ENCODE measurements around the gene CGB8. TPM values are rescaled to one million over a fixed set of nuclear protein-coding genes. Genes with fewer than 3 reads are reported as not detected.
A peak's percentile ranks its signal among the peaks of the same experiment; 100 is the strongest.

The CGB8 gene
- total RNA-seq, 2 donors from 2014 or later = not detected

GRCh38 chr19:49091391-49092038, 42.6 kb upstream of the CGB8 start:
- no peak for DNase-seq (ENCODE audit: low spot score)
- Histone ChIP-seq H3K36me3 (peaks cover 3 to 20% of the 10 kb centered on the region in 2 donors), H3K27ac (no peak overlapping the region), H3K4me3 (no peak overlapping the region), H3K9me3 (no peaks in the 10 kb centered on the region), H3K27me3 (replicated peaks; ENCODE audit: insufficient read depth) (no peaks in the 10 kb centered on the region), H3K4me1 (replicated peaks) (peaks cover 16% of the 10 kb centered on the region)
- intact Hi-C loops (cut with DNase I) = no loop called here
- no peak for TF ChIP-seq CTCF (IDR thresholded peaks at IDR 0.05)
- no peak for TF ChIP-seq POLR2AphosphoS5 (IDR thresholded peaks at IDR 0.05)
- TF ChIP-seq POLR2A (IDR thresholded peaks at IDR 0.05) = no peak
- 93% methylated on average over 17 of the region's 17 CpGs for WGBS

GRCh38 chr19:49086296-49086695, 37.4 kb upstream of the CGB8 start:
- Histone ChIP-seq H3K4me3 (peak overlapping the region; percentile 85 to 95), H3K36me3 (peaks cover 0 to 12% of the 10 kb centered on the region in 2 donors), H3K27me3 (replicated peaks; ENCODE audit: insufficient read depth) (no peaks in the 10 kb centered on the region), H3K27ac (peak overlapping the region; percentile 86), H3K9me3 (no peaks in the 10 kb centered on the region), H3K4me1 (replicated peaks) (peaks cover 11% of the 10 kb centered on the region)
- WGBS = 35% methylated on average over 11 of the region's 11 CpGs
- TF ChIP-seq CTCF (IDR thresholded peaks at IDR 0.05) (no peak), POLR2AphosphoS5 (IDR thresholded peaks at IDR 0.05) (no peak), POLR2A (IDR thresholded peaks at IDR 0.05) (no peak)
- DNase-seq (ENCODE audit: low spot score) = no peak
- intact Hi-C loops (cut with DNase I) = no loop called here

- Histone ChIP-seq H3K27me3 (replicated peaks; ENCODE audit: insufficient read depth) (no peaks in the 10 kb centered on the region), H3K36me3 (peaks cover 0 to 8% of the 10 kb centered on the region in 2 donors), H3K9me3 (no peaks in the 10 kb centered on the region), H3K4me3 (peak overlapping the region; percentile 85 to 95), H3K4me1 (replicated peaks) (peaks cover 11% of the 10 kb centered on the region), H3K27ac (peak overlapping the region; percentile 86)
- no peak for TF ChIP-seq CTCF (IDR thresholded peaks at IDR 0.05)
- no peak for TF ChIP-seq POLR2AphosphoS5 (IDR thresholded peaks at IDR 0.05)
- TF ChIP-seq POLR2A (IDR thresholded peaks at IDR 0.05) = no peak
- intact Hi-C loops (cut with DNase I) = no loop called here
- WGBS = under 1% methylated on average over 14 of the region's 14 CpGs
- no peak for DNase-seq (ENCODE audit: low spot score)
Measured at GRCh38 chr19:49085868-49086232, 36.9 kb upstream of the CGB8 start.

DNA sequence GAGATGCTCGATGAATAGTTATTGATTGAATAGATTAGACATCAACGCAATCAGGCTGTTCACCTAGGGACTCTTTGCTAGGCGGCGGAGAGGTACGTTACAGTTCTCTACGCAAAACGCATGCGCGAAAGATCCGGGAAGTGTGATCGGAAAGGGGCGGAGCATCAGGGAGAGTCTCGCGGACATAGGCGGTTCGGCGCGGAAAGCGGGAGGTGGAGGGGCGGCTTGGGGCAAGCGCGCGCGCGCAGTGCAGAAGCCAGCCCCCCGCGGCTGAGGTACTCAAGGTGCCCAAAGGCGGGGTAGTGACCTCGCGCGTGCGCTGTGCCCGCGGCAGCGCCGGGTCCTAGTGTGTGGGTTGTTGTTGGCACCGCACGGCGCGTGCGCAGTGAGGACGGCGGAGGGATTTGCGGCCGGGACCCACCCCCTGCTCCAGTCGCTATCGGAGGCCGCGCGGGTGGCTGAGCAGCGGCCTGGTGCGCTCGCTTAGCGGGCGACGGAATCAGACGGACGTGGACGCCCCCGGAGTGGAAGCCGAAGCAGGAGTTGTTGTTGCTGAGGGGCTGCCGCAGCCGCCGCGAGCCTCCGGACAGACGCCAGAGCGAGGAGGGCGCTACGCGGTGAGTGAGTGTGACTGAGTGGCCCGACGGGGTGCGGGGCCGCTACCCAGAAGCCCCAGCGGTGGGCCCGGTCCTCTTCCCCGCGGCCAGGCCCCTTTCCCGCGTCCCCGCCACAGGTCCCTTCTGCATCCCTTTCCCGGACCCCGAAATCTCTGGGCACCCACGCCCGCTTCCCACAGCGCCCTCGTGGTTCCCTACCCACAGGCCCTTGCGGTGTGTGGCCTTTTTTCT, 36.3 kb upstream of the CGB8 start, which contains the start of gene SNRNP70:
SNRNP70 (plus strand) TSS at position 432 of the 848 bp plus-strand sequence. CDS start 964 bp downstream, outside the sequence.
- peak; percentile 97 for TF ChIP-seq POLR2AphosphoS5 (IDR thresholded peaks at IDR 0.05)
- peak; percentile 88 for TF ChIP-seq POLR2A (IDR thresholded peaks at IDR 0.05)
- peak in 1 of 4 experiments; percentile 45 for TF ChIP-seq CTCF (IDR thresholded peaks at IDR 0.05)
- peak within 1 kb of the TSS; percentile 86 for H3K27ac ChIP-seq
- H3K27me3 ChIP-seq (replicated peaks; ENCODE audit: insufficient read depth) = no peaks in the 10 kb centered on the region
- WGBS = under 1% methylated on average over 65 of the region's 89 CpGs
- peaks cover 11% of the 10 kb centered on the region for H3K4me1 ChIP-seq (replicated peaks)
- H3K4me3 ChIP-seq = peak within 1 kb of the TSS; percentile 85 to 95
- intact Hi-C loops (cut with DNase I) = no loop called here
- no peaks in the 10 kb centered on the region for H3K9me3 ChIP-seq
- peaks cover 0 to 2% of the 10 kb centered on the region in 2 donors for H3K36me3 ChIP-seq
- peak; percentile 98 for DNase-seq (ENCODE audit: low spot score)
